GM19239 (cell line): Measurements from ENCODE around the gene NLRC4.
A peak's percentile ranks its signal among the peaks of the same experiment; 100 is the strongest.
"Not testable (repeated sequence)": the region's sequence is repeated elsewhere in the genome, so short reads cannot be mapped to it uniquely, and the experiment has no call there.

Source experiments
- DNase-seq: peaks from one replicate; pipeline ENCODE4 v3.0.0; 2011; ENCODE audit warnings: low spot score; ENCODE audit not compliant: insufficient read length
- FAIRE-seq: peaks from 2 replicates; lab custom pipeline; 2011; peaks lifted over from hg19 to GRCh38; lab: Jason Lieb, UNC

The NLRC4 gene, protein sequence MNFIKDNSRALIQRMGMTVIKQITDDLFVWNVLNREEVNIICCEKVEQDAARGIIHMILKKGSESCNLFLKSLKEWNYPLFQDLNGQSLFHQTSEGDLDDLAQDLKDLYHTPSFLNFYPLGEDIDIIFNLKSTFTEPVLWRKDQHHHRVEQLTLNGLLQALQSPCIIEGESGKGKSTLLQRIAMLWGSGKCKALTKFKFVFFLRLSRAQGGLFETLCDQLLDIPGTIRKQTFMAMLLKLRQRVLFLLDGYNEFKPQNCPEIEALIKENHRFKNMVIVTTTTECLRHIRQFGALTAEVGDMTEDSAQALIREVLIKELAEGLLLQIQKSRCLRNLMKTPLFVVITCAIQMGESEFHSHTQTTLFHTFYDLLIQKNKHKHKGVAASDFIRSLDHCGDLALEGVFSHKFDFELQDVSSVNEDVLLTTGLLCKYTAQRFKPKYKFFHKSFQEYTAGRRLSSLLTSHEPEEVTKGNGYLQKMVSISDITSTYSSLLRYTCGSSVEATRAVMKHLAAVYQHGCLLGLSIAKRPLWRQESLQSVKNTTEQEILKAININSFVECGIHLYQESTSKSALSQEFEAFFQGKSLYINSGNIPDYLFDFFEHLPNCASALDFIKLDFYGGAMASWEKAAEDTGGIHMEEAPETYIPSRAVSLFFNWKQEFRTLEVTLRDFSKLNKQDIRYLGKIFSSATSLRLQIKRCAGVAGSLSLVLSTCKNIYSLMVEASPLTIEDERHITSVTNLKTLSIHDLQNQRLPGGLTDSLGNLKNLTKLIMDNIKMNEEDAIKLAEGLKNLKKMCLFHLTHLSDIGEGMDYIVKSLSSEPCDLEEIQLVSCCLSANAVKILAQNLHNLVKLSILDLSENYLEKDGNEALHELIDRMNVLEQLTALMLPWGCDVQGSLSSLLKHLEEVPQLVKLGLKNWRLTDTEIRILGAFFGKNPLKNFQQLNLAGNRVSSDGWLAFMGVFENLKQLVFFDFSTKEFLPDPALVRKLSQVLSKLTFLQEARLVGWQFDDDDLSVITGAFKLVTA

GRCh38 chr2:32264422-32265105, at the start of gene NLRC4:
Gene NLRC4 (minus strand): TSS chr2:32264886. CDS start chr2:32256775, 8,111 bp downstream.
- FAIRE-seq (peak; percentile 90), DNase-seq (peak; percentile 46)

DNA sequence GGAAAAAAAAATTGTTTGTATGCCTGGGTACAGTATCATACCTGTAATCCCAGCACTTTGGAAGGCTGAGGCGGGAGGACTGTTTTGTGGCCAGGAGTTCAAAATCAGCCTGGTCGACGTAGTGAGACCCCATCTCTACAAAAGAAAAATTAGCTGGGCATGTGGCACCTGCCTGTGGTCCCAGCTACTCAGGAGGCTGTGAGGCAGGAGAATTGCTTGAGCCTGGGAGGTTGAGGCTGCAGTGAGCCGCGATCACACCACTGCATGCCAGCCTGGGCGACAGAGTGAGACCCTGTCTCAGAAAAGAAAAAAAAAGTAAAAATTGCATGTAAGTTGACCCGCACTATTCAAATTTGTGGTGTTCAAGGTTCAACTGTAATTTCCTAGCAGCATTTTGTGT, 45.9 kb upstream of the NLRC4 start:
- FAIRE-seq (no peak), DNase-seq (no peak)

- FAIRE-seq, DNase-seq: not testable (repeated sequence)
Observed at GRCh38 chr2:32293966-32294562, 29.4 kb upstream of the NLRC4 start.

GRCh38 chr2:32293493-32293892, 28.8 kb upstream of the NLRC4 start:
- not testable (repeated sequence) for DNase-seq, FAIRE-seq

GRCh38 chr2:32291746-32292145, 27.1 kb upstream of the NLRC4 start:
- DNase-seq = no peak
- FAIRE-seq = no peak

GRCh38 chr2:32290000-32290339, 25.3 kb upstream of the NLRC4 start:
- DNase-seq = no peak
- FAIRE-seq = no peak

DNA sequence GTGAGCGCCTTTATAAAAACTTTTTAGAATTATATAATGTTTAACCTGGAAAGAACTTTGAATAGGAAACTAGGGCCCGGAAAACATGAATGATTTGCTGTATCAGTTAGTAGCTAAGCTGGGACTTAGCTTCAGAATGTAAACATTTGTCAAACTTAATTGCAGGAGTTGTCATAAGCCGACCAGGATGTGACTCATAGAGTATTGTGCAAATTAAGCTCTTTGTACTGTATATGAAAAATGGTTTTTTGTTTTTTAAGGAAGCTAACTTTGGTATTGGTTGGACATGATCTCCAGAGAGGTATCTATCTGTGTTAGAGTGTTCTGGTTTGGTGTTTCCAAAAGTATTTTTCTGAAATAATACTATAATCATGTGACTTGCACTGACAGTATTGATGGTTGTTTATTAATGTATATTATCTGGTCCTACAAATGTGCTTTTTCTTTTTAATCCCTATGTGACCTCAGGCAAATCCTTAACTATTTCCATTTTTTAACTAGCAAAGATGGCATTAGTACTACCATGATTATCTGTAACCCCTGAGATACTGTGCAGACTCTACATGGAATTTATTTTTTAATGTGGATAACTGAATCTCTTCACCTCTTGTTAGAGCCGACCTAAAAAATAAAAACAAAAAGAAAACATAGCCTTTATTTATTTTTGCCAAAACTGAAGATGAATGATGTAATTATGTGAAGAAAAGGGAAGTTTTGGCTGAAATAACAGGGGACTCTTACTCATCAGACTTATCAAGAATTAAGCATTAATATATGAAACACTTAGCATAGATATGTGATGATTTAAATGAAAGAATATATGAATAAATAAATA, 24.7 kb upstream of the NLRC4 start:
- FAIRE-seq (no peak), DNase-seq (no peak)

GRCh38 chr2:32284321-32284720, 19.6 kb upstream of the NLRC4 start:
- FAIRE-seq (no peak), DNase-seq (no peak)

- no peak for FAIRE-seq
- DNase-seq = no peak
Observed at GRCh38 chr2:32278478-32278853, 13.8 kb upstream of the NLRC4 start.

GRCh38 chr2:32277674-32278477, 13.2 kb upstream of the NLRC4 start, which contains the start of gene YIPF4:
Gene YIPF4 (plus strand): TSS chr2:32277904. CDS start chr2:32278156, 252 bp downstream.
- FAIRE-seq (peak; percentile 99), DNase-seq (peak; percentile 92)

- DNase-seq (no peak), FAIRE-seq (no peak)
Observed at GRCh38 chr2:32277363-32277673, 12.6 kb upstream of the NLRC4 start.

DNA sequence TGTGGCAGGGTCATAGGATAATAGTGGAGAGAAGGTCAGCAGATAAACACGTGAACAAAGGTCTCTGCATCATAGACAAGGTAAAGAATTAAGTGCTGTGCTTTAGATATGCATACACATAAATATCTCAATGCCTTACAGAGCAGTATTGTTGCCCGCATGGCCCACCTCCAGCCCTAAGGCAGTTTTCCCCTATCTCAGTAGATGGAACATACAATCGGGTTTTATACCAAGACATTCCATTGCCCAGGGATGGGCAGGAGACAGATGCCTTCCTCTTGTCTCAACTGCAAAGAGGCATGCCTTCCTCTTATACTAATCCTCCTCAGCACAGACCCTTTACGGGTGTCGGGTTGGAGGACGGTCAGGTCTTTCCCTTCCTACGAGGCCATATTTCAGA, 11.1 kb upstream of the NLRC4 start:
- not testable (repeated sequence) for FAIRE-seq

GRCh38 chr2:32274289-32274688, 9.6 kb upstream of the NLRC4 start:
- FAIRE-seq = no peak

More for the DNA sequence above, 11.1 kb upstream of the NLRC4 start:
- DNase-seq = not testable (repeated sequence)

GRCh38 chr2:32272279-32272678, 7.6 kb upstream of the NLRC4 start:
- DNase-seq (no peak), FAIRE-seq (no peak)

More at GRCh38 chr2:32274289-32274688, 9.6 kb upstream of the NLRC4 start:
- DNase-seq = no peak

GRCh38 chr2:32271063-32271462, 6.4 kb upstream of the NLRC4 start:
- FAIRE-seq = no peak
- no peak for DNase-seq

DNA sequence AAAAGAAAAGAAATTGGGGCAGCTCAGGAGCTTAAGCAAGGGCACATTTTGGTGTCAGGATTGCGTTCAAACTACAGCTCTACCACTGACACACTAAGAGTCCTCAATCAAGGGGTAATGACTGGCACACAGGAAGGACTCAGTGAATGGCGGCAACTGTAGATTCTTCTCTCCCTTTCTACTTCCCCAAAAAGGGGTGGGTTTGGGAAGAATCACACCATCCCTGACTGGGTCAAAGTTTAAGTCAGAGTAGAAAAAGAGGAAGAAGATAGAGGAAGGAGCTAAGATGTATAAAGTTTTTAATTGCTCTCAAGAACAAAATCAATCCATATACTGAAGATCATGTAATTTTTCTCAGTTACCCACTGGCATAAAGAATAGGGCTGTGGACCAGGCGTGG, 2.6 kb downstream of the NLRC4 start:
- FAIRE-seq (no peak), DNase-seq (no peak)

GRCh38 chr2:32260376-32260775, 4.3 kb downstream of the NLRC4 start:
- no peak for DNase-seq
- FAIRE-seq = no peak

- DNase-seq = no peak
- no peak for FAIRE-seq
Observed at GRCh38 chr2:32258242-32258641, 6.4 kb downstream of the NLRC4 start.
